GM06990 (cell line): ENCODE data around the gene DNAJB5.
A peak's percentile ranks its signal among the peaks of the same experiment; 100 is the strongest.
"Not testable (repeated sequence)": the region's sequence is repeated elsewhere in the genome, so short reads cannot be mapped to it uniquely, and the experiment has no call there.

Experiments used
- DNase-seq: peaks from one replicate; pipeline ENCODE4 v3.0.0-alpha.2; 2011; ENCODE audit not compliant: insufficient read length; ENCODE audit errors: extremely low read depth
- H3K27me3 ChIP-seq: replicated peaks from 2 replicates; pipeline ENCODE4 v1.6.0; 2011; ENCODE audit warnings: low read length; ENCODE audit not compliant: control insufficient read depth, insufficient read depth
- H3K36me3 ChIP-seq: 2 replicates; pipeline ENCODE4 v1.5.1; 2011; ENCODE audit warnings: low read length; ENCODE audit not compliant: control insufficient read depth, insufficient read depth
- H3K4me3 ChIP-seq: replicated peaks from 2 replicates; pipeline ENCODE4 v1.5.1; 2011; ENCODE audit warnings: low read depth, mild to moderate bottlenecking, control low read depth, low read length
- TF ChIP-seq, protein P1 (sequence below): IDR thresholded peaks from 2 replicates; pipeline ENCODE4 v1.5.1; 2011; ENCODE audit warnings: low read length, control low read depth, mild to moderate bottlenecking, inconsistent platforms; ENCODE audit not compliant: insufficient read depth, poor library complexity, severe bottlenecking

DNAJB5 gene

DNA sequence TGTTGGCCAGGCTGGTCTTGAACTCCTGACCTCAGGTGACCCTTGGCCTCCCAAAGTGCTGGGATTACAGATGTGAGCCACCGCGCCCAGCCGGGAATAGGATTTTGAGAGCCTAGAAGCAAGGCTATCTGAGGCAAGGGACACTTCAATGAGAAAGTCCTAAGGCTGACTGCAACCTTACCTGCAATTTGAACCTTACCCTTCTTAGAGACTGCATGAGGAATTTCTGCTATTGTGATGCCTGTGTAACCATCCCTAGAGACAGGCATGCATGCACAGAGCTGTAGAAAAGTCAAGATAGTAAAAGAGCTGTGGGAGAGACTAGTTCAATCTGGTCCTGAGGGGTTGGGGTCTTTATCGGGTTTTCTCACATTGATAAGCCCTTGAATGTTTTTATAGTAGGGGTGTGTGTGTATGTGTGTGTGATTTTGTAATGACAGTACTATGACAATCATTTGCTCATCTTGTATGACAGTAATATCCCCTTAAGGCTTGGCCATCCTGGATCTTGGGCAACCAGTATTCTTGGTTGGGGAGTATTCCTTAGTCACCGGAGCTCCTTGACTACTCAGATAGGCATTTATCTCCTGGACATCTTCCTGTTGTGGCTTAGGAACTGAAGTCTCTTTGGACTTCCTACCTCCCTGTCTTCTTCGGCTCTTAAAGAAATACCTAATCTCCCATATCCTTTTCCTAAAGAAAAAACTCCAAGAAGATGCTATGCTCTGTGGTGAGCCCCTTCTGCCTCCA, 11.2 kb downstream of the DNAJB5 start:
- DNase-seq: no peak
- Histone ChIP-seq H3K27me3 (no peaks in the 10 kb centered on the region), H3K36me3 (peaks cover 9% of the 10 kb centered on the region), H3K4me3 (no peak overlapping the region)
- TF ChIP-seq, protein P1, sequence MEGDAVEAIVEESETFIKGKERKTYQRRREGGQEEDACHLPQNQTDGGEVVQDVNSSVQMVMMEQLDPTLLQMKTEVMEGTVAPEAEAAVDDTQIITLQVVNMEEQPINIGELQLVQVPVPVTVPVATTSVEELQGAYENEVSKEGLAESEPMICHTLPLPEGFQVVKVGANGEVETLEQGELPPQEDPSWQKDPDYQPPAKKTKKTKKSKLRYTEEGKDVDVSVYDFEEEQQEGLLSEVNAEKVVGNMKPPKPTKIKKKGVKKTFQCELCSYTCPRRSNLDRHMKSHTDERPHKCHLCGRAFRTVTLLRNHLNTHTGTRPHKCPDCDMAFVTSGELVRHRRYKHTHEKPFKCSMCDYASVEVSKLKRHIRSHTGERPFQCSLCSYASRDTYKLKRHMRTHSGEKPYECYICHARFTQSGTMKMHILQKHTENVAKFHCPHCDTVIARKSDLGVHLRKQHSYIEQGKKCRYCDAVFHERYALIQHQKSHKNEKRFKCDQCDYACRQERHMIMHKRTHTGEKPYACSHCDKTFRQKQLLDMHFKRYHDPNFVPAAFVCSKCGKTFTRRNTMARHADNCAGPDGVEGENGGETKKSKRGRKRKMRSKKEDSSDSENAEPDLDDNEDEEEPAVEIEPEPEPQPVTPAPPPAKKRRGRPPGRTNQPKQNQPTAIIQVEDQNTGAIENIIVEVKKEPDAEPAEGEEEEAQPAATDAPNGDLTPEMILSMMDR: no peak

DNA sequence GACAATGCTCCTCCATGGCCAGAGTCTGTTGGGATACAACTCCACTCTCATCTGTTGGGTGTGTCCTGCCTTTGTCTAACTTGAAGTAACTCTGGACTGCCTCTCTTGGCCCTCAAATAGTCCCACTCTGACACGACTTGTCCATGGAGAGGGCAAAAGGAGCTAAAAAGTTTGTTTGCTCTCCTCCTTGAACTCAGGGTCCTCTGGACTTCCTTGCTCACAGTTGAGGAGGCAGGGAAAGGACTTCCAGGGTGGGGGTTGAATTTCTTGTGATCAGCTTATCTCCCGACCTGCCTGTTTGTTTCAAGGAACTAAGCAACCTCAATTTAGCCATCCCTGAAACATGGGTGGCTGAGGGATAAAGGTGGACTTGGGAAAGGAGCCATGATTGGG, 11.7 kb downstream of the DNAJB5 start:
- TF ChIP-seq, protein P1: no peak
- Histone ChIP-seq H3K4me3 (no peak overlapping the region), H3K36me3 (peaks cover 9% of the 10 kb centered on the region), H3K27me3 (no peaks in the 10 kb centered on the region)
- no peak for DNase-seq

DNA sequence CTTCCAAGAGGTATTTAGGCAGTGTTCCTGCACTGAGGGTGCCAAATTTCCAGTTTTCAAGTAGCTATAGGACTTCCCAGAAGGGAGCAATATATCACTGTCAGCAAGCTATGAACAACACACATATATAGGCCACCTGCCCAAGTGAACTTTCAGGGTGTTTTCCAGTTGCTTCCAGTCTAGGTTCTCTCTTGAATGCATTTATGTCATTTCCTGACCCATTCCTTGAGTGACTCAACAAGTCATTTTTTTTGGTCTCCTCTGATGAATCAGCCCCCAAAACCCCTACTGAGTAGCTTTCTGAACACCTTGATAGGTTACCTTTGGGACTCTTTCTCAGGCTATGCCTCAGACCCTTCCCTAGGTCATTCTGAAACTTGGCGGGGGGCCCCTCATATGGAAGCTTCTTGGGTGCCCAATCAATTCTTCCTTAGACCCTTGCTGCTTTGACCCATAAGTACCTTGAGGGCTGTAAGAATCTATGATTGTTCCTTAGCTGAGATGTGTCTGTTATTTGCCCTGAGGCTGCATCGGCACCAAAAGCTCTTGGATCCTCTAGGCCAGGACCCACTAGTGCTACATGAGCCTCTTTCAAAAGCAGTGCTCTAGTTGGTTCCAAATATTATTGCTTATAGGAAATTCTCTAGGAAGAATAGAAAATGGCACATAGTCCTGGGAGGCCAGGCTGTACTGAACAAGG, 12.4 kb downstream of the DNAJB5 start:
- TF ChIP-seq, protein P1: no peak
- DNase-seq: peak; percentile 29
- Histone ChIP-seq H3K36me3 (peaks cover 6% of the 10 kb centered on the region), H3K27me3 (no peaks in the 10 kb centered on the region), H3K4me3 (no peak overlapping the region)

DNA sequence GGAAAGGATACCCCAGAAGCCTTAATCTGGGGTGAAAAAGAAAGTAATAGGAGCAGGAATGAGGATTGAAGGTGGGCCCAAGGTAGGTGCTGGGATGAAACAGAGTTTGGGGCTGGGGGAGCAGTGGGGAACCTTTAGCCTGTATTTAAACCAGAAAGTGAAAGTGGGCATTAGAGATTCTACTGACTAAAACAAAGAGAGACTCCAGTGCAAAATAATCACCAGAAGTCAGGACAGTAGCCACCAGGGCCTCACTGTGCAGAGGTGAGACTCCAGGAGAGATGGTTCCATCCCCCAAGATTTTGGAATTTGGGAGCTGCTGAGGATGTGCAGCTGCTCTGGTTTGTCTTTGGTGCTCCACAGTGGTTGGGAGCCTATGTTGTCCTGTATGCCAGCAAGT, 13.1 kb downstream of the DNAJB5 start:
- no peak for DNase-seq
- Histone ChIP-seq H3K4me3 (no peak overlapping the region), H3K27me3 (no peaks in the 10 kb centered on the region), H3K36me3 (peaks cover 3% of the 10 kb centered on the region)
- TF ChIP-seq, protein P1: no peak

DNA sequence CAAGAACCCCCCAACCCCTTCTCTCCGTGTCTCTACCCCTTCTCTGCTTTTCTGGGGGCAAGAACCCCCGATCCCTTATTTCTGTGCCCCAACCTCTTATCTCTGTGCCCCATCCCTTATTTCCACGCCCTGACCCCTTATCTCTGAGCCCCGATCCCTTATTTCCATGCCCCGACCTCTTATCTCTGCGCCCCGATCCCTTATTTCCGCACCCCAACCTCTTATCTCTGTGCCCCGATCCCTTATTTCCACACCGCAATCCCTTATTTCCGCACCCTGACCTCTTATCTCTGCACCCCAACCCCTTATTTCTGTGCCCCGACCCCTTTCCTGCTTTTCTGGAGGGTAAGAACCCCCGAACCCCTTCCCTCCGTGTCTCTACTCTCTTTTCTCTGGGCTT, 14.8 kb downstream of the DNAJB5 start:
- H3K27me3 ChIP-seq, H3K36me3 ChIP-seq, DNase-seq, H3K4me3 ChIP-seq: not testable (repeated sequence)

DNA sequence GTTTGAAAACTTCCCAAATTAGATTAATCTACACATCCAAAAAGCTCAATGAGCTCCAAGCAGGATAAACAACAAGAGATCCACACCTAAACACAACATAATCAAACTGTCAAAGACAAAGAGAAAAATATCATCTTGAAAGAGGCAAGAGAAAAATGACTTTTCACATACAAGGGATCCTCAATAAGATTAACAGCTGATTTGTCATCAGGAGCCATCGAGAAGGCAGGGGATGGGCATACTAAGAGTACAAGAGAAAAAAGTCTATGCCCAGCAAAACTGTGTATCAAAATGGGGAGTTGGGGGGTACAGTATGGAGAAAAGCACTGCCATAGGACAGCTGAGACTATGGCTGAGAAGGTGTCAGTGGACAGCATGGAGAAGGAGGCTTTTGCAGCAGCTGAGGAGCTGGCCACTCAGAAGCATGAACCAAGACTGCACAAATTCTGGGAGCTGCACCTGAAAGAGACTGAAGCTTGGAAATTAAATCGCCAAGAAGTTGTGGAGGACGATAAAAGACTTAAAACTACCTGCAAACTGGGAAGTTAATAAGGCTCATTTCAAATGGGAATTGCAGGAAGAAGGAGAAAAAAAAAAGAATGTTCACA, 20.9 kb downstream of the DNAJB5 start:
- no peak for DNase-seq
- H3K36me3 ChIP-seq: no peaks in the 10 kb centered on the region
- no peaks in the 10 kb centered on the region for H3K27me3 ChIP-seq
- no peak overlapping the region for H3K4me3 ChIP-seq
- TF ChIP-seq, protein P1: no peak
